Fibroblast of gingiva (primary cell): ENCODE data around the gene CHMP2A.
"Not testable (repeated sequence)": the region's sequence is repeated elsewhere in the genome, so short reads cannot be mapped to it uniquely, and the experiment has no call there.

Source experiments
- DNase-seq: peaks from one replicate; pipeline ENCODE4 v3.0.0-alpha.2; 2011; ENCODE audit warnings: low read depth

CHMP2A gene

DNA sequence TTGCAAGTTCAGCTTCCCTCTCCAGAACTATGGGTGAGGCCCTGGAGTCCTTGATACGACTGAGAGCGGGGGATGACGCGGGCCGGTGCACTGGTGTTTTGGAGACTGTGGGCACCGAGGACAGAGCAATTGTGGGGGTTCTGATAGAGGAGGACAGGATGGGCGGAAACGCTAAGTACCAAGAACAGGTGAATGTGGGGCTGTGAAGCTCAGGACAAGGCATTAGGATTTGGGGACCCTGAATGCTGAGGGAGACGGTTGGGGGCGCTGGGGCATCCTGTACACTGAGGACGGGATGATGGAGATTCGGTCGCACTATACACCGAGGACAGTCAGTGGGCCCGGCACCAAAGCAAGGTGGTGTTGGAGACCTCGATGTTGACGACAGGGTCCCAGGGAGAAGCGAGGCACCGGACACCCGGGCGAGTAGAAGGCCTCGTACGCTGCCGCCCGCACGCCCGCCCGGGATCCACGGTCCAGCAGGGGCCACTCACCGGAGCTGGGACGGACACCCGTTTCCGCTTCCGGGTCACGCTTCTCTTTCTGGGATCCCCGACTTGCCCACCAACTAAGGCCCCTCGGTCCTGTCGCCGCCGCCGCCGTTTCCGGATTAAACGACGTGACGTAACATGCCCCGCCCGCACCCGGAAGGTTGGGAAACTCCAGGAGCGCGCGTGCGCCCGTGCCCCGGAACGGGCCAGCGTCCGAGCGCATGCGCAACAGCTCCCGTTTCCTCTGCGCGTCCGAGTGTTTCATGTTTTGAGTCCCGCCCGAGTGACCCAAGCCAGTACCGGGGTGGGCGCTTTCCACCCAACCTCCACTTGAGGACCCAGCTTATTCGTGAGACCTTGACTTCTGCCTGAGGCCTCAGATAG lies at the start of gene CHMP2A:
CHMP2A (minus strand) TSS at position 612 of the 875 bp plus-strand sequence. CDS start 893 bp downstream, outside the sequence.
- DNase-seq = peak; percentile 98

GRCh38 chr19:58586133-58586765 lies 31.3 kb upstream of the CHMP2A start:
- DNase-seq = no peak

DNA sequence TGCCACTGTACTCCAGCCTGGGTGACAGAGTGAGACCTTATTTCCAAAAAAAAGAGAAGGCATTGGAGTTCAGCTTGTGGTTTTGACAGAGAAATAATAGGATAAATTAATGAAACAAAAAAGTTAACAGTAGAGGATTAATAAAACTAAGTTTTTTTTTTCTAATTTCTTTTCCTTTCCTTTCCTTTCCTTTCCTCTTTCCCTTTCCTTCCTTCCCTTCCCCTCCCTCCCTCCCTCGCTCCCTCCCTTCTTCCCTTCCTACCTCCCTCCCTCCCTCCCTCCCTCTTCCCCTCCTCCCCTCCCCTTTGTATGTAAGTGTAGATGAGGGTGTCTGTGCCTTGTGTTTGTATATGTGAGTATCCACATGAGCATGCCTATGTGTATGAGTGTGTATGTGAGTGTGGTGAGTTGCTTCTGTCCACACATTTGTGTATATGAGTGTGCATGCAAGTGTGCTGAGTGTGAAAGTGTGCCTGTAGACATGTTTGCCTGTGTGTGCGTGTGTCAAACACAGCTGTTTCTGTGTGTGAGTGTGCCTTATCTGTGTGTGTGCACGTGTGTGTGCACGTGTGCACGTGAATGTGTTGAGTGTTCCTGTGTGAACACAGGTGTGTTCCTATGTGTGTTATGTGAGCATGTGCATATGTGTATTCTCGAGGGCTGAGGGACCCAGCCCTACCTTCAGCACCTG lies 30.7 kb upstream of the CHMP2A start:
- DNase-seq = no peak

DNA sequence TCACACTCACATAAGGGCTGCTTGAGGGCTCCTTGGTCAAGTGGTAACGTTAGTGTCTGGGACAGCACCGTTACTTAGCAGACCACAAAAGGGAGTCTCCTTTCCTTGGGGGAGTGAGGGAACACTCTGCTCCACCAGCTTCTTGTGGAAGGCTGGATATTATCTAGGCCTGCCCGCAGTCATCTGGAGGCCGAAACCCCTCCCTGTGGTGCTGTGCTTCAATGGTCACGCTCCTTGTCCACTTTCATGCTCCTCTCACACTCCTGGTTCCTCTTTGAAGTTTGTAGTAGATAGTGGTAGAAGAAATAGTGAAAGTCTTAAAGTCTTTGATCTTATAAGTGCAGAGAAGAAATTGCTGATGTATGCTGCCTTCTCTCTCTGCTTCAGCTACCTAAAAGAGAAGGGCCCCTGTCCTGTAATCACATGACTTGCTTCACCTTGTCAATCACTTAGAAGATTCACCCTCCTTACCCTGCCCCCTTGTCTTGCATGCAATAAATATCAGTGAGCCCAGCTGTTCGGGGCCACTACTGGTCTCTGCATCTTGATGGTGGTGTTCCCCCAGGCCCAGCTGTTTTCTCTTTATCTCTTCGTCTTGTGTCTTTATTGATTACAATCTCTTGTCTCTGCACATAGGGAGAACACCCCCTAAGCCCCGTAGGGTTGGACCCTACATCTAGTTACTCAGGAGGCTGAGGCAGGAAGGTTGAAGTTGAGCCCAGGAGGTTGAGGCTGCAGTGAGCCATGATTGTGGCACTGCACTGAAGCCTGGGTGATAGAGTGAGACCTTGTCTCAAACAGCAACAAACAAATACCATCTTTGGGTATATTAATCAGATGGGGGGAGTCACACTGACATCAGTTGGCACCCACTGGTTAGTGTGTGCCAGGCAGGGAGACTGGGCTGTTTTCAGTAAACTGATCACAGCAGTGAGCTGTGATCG lies 29.9 kb upstream of the CHMP2A start:
- DNase-seq = no peak

- DNase-seq = no peak
These were observed 28.1 kb upstream of the CHMP2A start for GRCh38 chr19:58582985-58583384.

DNA sequence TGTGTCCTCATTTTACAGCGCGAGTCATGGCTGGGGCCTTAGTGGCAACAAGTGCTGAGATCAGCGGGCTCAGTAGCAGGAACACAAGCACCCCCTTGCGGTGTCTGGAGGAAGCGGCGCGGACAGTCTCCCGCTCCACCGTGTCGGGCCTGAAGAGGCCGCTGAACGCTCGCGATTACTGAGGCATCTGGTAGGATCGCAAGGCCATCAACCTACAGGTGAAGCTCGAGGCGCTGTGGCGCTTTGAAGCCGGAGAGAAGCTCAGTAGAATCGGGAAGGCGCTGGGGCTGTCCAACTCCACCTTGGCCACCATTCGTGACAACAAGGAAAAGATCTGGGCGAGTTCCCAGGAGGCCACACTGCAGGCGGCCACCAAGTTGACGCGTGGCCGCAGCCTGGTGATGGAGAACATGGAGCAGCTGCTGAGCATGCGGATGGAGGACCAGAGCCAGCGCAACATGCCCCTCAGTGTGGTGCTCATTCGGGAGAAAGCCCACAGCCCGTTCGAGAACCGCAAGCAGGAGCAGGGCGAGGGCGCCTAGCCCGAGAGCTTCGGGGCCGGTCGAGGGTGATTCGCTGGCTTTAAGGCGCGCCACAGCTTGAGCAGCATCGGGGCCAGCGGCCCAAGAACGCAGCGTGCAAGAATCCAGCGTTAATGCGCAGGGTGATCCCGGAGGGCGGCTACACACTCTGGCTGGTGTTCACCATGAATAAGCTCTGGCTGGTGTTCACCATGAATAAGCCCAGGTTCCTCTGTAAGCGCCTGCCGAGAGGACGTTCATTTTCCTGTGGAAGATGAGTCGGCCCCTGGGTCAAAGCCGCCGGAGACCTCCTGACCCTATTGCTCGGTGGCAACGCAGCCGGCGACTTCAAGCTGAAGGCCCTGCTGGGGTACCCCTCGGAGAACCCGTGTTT lies 26.6 kb upstream of the CHMP2A start:
- DNase-seq = peak; percentile 83

GRCh38 chr19:58579473-58580142 lies 24.7 kb upstream of the CHMP2A start:
- no peak for DNase-seq

DNA sequence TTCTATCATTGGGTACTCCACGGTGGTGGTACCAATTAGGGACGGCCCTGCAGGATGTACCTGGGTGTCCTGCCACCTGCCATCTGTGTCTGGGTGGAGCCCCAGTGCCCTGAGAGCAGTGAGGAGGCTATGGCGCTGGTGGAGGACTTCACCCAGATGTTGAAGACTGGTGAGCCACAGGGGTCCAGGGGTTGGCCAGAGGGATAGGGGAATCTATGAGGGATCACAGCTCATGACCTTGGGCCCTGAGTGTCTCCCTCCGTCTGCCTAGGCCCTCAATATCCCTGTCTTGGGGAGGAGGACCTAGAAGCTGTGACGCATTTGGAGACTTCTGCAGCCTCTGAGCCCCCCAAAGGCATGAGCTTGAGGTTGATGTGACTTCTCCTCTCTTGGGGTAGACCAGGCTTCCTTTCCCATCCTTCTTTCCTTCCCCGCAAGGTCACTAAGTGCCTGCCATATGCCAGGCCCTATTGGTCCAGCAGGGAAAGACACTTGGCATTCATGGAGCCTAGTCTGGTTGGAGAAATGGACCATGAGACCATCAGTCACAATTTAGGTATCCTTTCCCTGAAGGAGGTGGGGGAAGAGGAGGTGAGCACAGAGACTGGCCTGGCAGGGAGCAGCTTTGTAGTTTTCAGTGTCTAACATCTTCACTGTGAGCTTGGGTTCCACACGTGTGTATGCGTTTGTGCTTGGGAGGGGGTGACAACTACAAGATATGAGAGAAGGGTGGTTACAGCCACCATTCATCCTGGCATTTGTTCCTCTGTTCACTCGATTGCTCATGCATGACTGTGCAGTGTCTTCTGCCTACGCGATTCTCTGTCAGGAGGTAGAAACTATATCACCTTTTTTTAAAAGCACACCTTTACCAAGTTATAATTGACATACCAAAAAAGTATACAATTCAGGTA lies 23.4 kb upstream of the CHMP2A start:
- no peak for DNase-seq

GRCh38 chr19:58577581-58577980 lies 22.7 kb upstream of the CHMP2A start:
- not testable (repeated sequence) for DNase-seq

DNA sequence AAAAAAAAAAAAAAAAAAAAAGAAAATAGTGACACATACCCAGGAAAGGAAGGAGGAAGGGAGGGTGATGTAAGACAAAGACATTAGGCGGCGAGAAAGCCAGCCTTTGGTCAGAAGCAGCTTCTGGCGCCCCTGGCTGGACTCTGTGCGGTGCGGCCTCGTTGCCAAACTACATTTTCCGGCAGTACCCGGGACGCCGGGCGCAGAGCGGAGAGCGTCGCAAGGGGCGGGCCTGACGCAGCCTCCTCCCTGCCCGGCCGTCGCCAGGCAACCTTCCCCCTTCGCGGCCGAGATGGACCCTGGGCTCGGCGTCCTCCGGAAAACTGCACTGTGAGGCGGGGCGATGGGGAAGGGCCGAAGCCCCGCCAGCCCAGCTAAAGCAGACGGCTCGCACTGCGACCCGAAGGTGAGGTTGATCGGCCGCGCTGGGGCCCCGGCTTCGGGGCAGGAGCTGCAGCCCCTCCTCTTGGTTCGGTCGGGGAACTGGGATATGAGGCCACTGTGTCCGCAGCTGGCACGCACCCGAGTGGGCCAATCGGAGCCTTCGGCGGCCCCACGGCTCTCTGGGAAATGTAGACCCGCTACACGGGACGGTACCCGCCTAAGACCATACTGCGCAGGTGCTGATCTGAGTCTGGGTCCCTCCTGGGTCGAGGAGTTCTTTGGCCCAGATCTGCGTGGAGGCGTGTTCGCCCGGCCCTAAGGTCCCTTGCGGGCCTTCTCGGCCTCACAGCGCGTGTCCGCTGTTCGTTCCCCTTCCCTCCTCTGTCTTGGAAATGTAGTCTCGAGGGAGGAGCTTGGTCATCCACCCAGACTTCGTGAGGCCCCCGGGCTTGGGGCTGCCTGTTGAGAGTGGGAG lies 20.5 kb upstream of the CHMP2A start:
- DNase-seq = peak; percentile 91

DNA sequence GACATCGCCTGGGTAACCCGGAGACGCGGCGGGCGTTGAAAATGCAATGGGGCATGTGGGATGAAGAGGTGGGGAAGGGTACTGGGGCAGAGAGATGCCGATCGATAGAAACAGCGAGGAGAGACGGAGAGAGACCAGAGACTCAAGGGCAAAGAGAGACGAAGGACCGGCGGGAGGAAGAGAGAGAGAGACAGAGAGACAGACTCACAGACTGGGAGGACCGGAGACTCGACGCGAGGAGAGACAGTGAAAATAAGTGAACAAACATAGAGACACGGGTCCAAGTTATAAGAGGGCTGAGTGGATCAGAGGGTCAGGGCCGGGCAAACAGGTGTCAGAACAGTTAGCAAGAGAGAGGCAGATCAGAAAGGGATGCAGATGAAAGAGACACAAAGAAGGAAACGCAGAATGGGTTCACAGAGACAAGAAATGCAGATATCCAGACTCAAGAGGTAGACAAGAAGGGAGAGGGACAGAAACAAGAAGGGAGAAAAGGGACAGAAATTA lies 18.8 kb upstream of the CHMP2A start:
- DNase-seq = no peak

GRCh38 chr19:58572818-58573657 lies 18.1 kb upstream of the CHMP2A start, which contains the start of gene MZF1:
Gene MZF1, minus strand, starts transcription at chr19:58573335. Its CDS starts 1,946 bp downstream, at chr19:58571389.
- peak; percentile 100 for DNase-seq

- DNase-seq = no peak
These were observed 17.3 kb upstream of the CHMP2A start for GRCh38 chr19:58572026-58572817.

- DNase-seq = no peak
These were observed 16.7 kb upstream of the CHMP2A start for GRCh38 chr19:58571575-58571947.

DNA sequence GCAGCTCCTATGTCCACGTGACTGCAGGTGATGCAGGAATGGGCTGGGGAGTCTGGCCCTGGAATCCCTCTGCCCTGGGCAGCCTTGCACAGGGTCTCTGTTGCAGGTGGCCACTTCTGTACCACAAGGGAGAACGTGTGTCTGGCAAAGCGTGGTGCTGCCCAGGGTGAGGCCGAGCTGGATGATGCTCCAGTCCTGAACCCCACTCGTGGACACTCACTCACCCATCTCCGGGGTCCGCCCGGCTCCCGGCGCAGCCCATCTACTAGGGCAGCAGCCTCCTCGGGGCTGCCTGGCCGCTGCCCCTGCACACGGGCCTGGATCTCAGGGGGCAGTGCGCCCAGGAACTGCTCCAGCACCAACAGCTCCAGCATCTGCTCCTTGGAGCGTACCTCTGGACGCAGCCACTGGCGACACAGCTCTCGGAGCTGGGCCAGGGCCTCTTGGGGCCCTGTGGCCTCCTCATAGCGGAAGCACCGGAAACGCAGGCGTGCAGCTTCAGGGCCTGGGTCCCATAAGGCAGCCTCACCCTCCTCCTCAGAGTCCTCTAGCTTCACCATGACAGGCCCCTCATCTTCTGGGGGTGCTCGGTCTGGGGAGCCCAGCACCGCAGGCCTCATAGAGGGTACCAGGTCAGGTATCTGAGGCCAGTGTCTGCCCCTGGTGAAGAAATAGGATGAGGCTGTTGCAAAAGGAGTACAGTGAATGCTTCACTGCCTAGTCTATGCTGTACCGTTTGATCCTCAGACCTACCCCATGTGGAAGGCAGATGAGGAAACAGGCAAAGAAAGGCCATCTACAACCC lies 16.1 kb upstream of the CHMP2A start:
- no peak for DNase-seq
